Measurements from ENCODE around the gene TNS1.

TNS1 gene

GRCh38 chr2:217892560-217892959, 110.2 kb downstream of the TNS1 start:
- no peak for DNase-seq

GRCh38 chr2:217890445-217890844, 112.3 kb downstream of the TNS1 start:
- DNase-seq, result no peak

GRCh38 chr2:217889656-217890055, 113.1 kb downstream of the TNS1 start:
- DNase-seq, result no peak

DNA sequence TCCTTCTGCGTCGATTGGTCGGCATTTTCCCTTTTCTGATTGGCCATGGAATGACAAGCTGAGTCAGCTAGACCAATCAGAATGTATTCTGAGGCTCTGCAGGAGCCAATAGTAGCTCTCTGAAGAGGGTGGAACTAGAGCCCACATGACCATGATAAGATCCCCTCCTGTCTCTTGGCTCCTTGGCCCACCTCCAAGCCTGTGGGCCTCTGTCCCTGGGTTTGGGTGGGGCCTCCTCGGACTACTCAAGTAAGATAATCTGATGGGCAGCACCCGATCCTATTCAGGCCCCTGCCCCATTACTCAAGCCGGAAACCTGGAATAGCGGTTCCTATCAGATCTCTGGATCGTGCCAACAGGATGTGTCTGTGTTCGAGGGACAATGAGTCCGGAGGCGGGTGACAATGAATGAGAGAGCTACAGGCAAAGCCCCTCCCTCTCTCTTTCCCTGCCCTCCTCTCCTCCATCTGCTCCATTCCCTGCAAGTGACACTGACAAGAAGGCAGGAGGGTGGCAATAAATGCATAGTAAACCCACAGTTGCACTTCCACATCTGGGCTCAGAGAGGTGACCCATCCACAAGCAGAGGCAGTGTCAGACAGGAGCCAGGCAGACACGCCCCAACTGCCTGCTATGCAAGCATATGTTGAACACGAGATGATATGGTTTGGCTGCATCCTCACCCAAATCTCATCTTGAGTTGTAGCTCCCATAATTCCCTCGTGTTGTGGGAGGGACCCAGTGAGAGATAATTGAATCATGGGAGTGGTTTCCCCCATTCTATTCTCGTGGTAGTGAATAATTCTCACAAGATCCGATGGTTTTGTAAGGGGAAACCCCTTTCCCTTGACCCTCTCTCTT, 114.7 kb downstream of the TNS1 start:
- DNase-seq, result no peak

- DNase-seq, result peak; percentile 24 to 51 (median 33)
Measured at GRCh38 chr2:217886720-217887309, 116.0 kb downstream of the TNS1 start.

DNA sequence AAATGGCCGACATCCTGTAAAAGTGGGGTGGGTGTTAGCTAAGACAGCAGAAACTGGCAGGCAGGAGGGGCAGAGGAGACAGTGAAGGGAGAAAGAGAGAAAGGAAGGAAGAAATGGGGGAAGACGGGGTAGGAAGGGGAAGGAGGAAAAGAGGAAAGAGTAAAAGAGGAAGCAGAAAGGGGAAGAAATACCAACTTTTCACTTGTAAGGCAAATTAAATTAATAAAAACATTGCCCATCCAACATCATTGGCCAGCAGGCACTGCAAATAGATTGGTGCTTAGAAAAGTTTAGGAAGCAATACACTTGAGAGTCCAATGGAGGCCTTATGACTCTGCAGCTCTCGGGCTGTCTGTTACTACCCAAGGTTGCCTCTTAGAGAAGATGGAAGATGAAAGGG, 116.7 kb downstream of the TNS1 start:
- DNase-seq, result no peak

DNA sequence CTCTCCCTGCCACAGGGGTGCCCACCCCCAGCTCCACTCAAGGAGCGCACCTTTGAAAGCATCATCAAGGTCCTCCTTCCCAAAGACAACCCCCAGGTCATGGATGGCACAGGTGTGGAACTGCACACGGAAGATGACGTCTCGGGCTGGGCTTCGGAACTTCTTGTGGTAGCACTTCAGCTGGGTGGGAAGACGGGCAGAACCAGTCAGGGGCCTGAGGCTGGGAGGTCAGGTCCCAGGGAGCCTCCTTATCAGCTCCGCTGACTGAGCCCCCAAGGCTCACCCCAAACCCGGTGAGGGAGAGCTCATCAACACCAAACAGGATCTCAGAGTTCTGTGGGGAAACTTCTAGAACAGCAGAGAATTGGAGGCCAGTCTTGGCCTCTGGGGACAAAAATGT, 117.8 kb downstream of the TNS1 start:
- no peak for DNase-seq

GRCh38 chr2:217880891-217881290, 121.9 kb downstream of the TNS1 start:
- no peak for DNase-seq

- DNase-seq, result no peak
Measured at GRCh38 chr2:217880287-217880889, 122.4 kb downstream of the TNS1 start.

GRCh38 chr2:217878915-217879590, 123.7 kb downstream of the TNS1 start:
- DNase-seq, result no peak

DNA sequence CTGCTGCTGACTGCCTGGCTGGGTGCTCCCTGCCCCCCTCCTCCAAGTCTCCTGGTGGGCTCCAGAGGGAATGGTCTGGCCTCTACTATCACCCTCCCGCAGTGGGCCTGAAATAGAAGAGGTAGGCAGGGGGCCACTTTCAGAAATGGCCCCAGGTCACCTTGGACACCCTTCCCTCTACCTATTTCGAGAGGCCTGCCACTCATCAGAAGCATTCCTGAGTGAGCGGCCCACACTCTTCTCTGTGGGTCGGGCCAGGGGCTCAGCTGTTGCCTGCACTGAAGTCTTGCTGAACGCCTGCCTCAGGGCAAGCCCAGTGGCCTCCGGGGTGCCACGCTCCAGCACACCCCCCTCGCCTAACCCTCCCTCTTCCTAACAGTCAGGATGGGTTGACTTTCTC, 124.9 kb downstream of the TNS1 start:
- DNase-seq, result no peak

GRCh38 chr2:217876253-217876570, 126.6 kb downstream of the TNS1 start:
- no peak for DNase-seq

DNA sequence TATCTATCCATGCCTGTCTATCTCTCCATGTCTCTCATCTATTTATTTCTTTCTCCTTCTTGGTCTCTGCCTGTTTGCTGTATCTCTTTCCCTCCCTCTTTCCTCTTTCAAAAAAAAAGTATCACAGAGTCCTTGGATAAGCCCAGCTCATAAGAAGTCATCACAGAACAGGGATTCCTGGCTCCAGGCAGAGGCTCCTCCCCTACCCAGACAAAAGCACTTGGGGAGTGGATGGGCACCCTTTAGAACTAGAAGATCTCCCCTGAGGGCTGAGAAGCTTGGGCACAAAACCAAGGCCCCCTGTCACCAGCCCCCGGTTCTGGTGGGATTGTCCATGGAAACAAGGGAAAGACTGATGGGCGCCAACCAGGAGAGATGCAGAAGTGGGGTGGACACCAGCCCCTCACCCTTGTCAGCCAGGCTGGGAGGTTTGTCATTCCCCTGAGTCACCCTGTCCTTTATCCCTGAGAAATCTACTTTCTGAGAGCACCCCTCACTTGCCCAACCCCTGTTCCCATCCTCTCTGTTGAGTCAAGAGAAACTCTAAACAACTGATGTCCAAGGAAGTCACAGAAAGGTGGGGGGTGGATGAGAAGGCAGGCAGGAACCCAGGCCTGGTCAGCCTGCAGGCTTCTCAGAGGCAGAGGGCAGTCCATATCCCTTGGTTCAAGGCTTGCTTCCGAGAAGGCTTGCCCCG, 127.1 kb downstream of the TNS1 start:
- no peak for DNase-seq

DNA sequence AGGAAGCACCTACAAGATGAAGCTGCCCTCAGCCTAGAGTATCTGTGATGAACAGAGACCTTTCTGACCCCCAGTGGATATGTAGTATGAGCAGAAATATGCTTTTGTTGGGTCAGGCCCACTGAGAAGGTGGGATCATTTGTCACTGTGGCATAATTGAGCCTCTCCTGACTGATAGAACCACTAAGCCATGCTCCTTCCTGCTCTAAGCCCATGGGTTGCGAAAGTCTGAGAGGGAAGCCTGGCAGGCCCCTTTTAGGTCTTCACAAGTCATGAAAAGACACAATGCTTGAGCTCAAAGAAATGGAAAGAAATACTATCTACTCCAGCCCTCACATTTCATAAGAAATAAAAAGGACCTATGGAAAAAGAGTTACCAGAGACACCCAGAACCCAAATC, 127.7 kb downstream of the TNS1 start:
- DNase-seq, result no peak

GRCh38 chr2:217873371-217873770, 129.4 kb downstream of the TNS1 start:
- no peak for DNase-seq

DNA sequence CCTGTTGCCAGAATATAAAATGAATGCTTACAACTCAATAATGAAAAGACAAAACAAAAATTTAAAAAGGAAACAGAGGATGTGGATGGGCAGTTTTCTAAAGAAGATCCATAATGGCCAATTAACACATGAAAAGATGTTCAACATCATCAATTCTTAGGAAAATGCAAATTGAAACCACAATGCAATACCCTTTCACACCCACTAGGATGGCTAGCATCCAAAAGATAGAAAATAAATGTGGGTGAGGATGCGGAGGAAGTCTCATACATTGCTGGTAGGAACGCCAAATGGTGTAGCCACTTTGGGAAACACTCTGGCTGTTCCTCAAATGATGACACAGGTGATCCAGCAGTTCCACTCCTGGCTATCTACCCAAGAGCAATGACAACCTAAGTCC, 130.5 kb downstream of the TNS1 start:
- no peak for DNase-seq

- DNase-seq, result no peak
Measured at GRCh38 chr2:217870528-217871011, 132.2 kb downstream of the TNS1 start.

DNA sequence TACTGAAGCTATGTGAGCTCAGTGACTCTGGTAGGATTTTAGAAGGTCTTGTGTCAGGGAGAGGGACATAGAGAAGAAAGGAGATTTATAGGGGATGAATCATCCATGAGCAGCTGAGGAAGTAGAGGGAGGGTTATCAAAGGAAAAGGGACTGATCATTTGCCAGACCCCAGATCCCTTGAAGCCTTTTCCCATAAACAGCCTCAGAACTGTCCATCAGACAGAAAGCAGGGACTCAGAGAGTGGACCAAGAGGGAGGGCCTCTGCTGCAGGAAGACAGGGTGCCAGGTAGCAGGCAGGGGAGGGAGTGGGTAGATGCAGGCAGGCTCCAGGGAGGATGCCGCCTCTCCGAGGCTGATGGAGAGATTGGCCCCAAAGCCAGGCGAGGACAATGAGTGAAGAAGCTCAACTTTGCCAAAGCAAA, 133.9 kb downstream of the TNS1 start:
- no peak for DNase-seq

- no peak for DNase-seq
Measured at GRCh38 chr2:217868265-217868892, 134.4 kb downstream of the TNS1 start.

GRCh38 chr2:217866457-217866856, 136.3 kb downstream of the TNS1 start:
- no peak for DNase-seq

DNA sequence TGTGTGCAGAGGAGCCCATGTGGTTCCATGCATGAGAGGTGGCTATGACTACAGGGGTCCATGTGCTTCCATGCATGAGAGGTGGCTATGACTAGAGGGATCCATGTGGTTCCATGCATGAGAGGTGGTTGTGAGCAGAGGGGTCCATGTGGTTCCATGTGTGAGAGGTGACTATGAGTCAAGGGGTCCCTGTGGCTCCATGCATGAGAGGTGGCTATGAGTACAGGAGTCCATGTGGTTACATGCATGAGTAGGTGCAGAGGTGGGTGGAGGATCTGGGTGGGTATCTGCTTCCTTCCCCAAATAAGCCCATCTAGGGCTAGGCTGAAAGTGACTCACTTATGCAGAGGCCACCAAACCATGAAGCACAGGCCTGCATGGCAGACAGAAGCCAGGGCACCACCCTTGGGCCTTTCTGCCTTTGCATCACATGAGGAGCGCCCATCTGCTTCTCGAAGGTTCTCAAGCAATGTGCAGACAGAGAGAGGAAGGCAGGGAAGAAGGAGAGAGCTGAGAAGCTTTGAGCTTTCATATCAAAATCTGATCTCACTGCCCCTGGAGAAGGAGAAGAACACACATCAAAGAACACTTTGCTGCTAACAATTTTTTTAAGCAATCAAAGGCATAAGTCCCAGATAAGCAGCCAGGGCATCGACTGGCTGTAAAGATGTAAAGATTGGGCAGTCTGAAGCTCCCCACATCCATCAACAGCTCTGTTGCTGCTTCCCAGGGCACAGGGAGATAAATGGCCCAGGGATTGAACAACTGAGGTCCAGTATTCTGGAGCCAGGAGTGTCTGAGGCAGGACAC, 137.6 kb downstream of the TNS1 start:
- DNase-seq, result no peak

Measured in T-helper 1 cell (primary cell).